NCI-H1436 (cell line): Measurements from ENCODE around the gene MISP3.
A peak's percentile ranks its signal among the peaks of the same experiment; 100 is the strongest.

Experiments
- DNase-seq: peaks from one replicate; lab custom pipeline; 2025; lab: John Stamatoyannopoulos, UW

The MISP3 gene

DNA sequence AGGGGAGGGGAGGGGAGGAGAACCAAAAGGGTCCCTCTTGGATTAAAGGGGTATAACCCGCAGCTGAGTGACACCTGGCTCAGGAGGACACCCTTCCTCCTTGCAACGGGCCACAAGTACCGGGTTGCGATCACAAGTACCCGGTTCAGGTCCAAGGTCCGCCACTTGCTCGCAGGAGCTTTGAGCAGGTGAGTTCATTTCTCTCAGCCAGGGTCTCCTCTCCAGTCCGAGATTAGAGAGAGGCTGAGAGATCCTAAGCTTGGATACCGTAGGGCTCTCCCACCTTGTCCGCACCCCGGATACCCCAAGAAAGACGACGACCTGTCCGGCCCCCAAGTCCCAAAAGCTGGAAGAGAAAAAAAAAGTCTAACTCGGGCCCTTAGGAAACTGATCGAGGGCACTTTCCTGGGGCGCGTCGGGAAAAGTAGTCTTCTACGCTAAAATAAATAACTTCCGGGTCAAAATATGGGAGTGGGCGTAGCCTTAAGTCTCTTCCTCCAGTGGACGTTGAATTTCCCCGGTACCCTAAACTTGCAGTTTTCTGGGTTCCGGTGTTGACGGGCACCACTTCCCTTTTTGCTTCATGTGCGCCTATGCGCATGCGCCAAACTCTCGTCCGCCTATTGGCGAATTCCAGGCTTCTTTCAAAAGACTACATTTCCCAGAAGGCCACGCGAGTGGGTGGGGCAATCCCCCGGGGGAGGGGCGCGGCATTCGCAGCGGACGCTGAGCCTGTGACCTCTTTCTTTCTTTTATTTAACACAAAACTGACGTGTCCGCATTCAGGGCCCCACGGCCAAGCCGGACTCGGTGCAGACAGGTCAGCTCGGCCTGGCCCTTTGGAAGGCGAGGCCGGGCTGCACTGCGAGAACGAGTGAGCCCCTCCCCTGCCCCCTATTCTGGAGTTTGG is 8.6 kb downstream of the MISP3 start:
- DNase-seq: peak; percentile 98

DNA sequence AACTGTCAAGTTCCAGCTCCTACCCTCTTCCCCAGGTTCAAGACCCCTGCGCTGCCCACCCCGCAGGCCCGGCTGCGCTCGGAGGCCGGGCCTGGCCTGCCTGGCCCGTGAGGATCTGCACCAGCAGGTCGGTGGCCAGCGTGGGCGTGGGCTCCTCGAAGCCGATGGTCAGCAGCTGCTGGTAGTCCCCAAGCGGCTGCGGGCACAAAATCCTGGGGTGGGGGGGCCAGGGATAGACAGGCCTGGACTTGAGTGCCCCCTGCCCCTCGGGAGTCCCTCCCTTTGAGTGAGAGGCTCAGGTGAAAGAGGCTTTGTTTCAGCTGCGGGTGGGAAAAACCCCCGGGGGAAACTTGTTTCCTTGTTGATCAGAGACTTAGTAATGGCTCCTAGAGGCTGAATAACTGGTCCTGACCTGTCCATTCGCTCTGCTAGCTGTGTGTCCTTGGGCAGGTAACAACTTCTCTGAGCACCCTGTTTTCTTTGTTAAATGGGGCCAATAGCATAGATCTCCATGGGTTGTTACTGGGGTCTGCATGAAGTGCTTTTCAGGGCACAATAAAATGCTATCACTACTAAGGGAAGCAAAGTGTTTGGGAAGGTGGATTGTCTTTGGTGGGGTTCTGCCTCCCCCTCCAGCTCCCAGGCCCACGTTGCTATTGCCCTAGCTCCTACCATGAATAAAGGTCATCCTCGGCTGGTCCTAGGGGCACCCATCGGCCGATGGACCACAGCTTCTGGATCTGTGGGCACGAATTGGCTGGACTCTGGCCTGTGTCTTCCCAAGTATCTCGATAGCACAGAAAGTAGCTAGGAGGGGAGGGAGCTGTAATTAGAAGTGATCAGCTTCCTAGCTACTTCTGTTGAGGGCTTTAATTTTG is 9.4 kb downstream of the MISP3 start:
- DNase-seq: no peak

DNA sequence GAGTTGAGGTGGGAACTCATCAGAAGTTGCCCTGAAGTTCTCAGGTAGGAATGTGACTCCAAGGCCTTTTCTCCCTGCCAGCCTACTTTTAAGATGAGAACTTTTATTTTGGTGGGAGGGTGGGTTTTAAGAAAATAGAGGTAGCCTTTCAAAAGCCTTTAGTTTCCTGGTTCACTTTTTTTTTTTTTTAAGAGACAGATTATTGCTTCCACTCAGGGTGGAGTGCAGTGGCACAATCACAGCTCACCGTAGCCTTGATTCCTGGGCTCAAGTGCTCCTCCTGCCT is 10.0 kb downstream of the MISP3 start:
- DNase-seq: no peak

- no peak for DNase-seq
Measured at GRCh38 chr19:14085309-14085995, 12.9 kb downstream of the MISP3 start, which contains the start of gene C19orf67. Gene C19orf67, minus strand, starts transcription at chr19:14085783. Its CDS starts 156 bp downstream, at chr19:14085627.

GRCh38 chr19:14086098-14086497 is 13.5 kb downstream of the MISP3 start:
- no peak for DNase-seq

GRCh38 chr19:14088634-14089411 is 16.2 kb downstream of the MISP3 start:
- no peak for DNase-seq

GRCh38 chr19:14089412-14089661 is 16.8 kb downstream of the MISP3 start:
- no peak for DNase-seq

- DNase-seq: peak; percentile 18
Measured at GRCh38 chr19:14089662-14090508, 17.3 kb downstream of the MISP3 start.

GRCh38 chr19:14090509-14091080 is 18.0 kb downstream of the MISP3 start, which contains the start of gene SAMD1:
Gene SAMD1, minus strand, starts transcription at chr19:14090751.
- DNase-seq: peak; percentile 89

DNA sequence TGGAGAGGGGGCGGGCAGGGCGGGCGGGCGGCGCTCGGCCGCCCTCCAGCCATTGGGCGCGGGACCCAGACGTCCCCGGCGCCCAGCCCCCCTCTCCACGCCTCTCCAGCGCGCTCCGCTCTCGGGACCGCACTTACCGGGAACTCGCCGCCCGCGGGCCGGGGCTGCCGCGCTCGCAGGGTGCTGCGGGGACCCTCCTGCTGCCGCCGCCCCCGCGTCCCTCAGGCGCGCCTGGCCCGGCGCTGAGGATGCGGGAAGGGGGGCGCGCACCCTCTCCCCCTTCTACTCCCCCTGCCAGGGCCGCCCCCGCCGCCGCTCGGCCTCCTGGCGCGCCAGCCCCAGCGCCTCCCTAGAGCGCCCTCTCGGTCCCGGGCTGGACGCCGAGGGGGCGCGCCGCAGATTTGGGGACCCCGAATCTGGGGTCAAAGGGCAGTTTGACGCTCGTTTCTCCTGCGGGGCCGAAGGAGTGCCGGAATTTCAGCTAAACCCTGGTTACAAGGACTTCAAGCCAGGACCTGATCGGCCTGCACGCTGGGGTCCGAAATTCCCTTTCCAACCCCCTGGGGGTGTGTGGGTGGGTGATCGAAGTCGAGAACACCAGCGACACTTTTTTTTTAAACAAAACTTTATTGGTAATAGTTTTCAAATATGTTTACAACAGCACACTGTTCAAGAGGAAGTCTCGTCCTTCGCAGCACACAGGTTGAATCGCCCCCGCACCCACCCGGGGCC is 18.7 kb downstream of the MISP3 start:
- DNase-seq: peak; percentile 89

GRCh38 chr19:14091813-14092462 is 19.4 kb downstream of the MISP3 start:
- no peak for DNase-seq

- DNase-seq: no peak
Measured at GRCh38 chr19:14093117-14093823, 20.7 kb downstream of the MISP3 start.

GRCh38 chr19:14094854-14095253 is 22.3 kb downstream of the MISP3 start:
- no peak for DNase-seq

GRCh38 chr19:14096272-14096992 is 23.8 kb downstream of the MISP3 start:
- no peak for DNase-seq

- DNase-seq: no peak
Measured at GRCh38 chr19:14097532-14098151, 25.1 kb downstream of the MISP3 start.

- DNase-seq: no peak
Measured at GRCh38 chr19:14101003-14101545, 28.5 kb downstream of the MISP3 start.

GRCh38 chr19:14102102-14102696 is 29.6 kb downstream of the MISP3 start:
- no peak for DNase-seq
